GM18508 (cell line): ENCODE results near the gene OR2A7.
"Not testable (repeated sequence)": the region's sequence is repeated elsewhere in the genome, so short reads cannot be mapped to it uniquely, and the experiment has no call there.

Experiments
- ATAC-seq: cut with Tn5 transposase; IDR thresholded peaks from one replicate; pipeline ENCODE4 v1.9.1; 2021; ENCODE audit warnings: moderate number of reproducible peaks; ENCODE audit not compliant: insufficient read depth, unreplicated experiment

Gene OR2A7, protein sequence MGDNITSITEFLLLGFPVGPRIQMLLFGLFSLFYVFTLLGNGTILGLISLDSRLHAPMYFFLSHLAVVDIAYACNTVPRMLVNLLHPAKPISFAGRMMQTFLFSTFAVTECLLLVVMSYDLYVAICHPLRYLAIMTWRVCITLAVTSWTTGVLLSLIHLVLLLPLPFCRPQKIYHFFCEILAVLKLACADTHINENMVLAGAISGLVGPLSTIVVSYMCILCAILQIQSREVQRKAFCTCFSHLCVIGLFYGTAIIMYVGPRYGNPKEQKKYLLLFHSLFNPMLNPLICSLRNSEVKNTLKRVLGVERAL

DNA sequence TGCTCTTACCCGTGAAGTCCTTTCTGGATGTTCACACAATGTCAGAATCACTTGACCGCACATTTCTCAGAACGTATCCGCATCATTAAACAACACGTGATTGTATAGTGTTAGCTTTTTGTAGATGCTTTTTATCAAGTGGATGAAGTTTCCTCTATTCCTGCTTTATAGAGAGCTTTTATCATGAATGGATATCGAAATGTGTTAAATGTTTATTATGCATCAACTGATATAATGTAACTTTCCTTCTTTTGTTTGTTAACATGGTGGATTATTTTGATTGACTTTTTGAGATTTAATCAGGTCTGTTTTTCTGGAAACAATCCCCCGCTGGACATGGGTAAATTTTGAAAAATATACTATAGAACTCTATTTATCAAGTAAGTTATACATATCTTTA is at the start of gene OR2A7:
OR2A7 (minus strand) TSS at position 101 of the 400 bp plus-strand sequence. CDS start 5,164 bp downstream, outside the sequence.
- not testable (repeated sequence) for ATAC-seq

DNA sequence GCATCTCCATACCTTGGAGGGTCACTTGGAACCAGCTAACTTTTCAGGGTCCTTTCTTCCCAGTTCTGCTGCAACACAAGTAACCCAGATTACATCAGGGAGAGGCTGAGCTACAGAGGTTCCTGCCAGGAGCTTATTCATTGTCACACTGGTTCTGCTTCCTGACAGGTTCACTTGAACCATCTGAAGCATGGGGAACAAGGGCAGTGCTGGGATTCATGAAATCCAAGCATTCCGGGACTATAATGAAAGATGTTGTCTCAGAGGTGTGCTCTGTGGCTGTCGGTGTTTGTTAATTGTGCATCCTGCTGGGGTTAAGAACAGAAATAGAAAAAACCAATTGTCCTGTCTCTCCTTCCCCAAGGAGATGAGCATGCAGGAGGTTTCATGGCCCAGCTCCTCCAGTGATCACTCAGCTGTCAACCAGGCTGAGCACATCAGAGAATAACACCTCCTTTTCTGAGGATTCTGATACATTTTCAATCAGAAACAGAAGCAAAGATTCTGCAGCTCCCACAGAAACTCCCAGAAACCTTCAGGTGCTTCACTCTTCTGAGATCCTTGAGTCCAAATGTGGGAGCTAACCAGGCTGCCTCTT is 47.4 kb upstream of the OR2A7 start, which contains the start of gene OR2A1:
OR2A1 (plus strand) TSS at position 548 of the 598 bp plus-strand sequence. CDS start 5,706 bp downstream, outside the sequence.
- ATAC-seq: not testable (repeated sequence)

DNA sequence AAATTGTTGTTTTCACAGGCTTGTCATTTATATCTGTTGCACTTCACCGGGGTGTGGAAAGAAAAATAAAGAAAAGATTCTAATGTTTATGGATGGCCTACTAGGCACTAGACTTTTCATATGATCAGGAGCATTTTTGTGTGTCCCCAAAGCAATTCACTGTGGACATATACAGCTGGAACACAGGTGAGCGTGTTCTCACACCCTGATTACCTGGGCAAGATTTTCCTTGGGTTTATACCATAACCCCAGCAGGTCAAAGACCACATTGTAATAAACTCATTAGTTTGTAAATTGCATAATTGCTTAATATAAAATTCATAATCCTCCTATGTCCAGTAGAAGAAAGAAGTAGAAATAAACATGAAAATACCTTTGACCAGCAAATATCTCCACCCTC is 46.6 kb upstream of the OR2A7 start:
- ATAC-seq: not testable (repeated sequence)

DNA sequence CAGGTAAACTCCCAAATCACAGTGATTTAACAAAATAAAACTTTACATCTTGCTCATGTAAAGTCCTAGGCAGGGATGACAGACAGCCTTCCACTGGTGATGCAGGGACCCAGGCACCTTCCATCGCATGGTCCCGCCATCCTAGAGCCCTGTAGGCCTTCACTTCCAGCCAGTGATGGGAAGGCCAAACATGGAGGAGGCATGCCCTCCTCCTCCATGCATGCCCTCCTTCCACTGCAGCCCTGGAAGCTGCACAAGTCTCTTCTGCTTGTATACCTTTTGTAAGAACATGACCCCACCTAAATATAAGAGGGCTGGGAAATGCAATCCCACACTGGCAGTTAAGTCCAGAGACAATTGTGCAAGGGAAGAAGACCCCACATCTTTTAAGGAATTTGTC is 45.1 kb upstream of the OR2A7 start:
- ATAC-seq: not testable (repeated sequence)

DNA sequence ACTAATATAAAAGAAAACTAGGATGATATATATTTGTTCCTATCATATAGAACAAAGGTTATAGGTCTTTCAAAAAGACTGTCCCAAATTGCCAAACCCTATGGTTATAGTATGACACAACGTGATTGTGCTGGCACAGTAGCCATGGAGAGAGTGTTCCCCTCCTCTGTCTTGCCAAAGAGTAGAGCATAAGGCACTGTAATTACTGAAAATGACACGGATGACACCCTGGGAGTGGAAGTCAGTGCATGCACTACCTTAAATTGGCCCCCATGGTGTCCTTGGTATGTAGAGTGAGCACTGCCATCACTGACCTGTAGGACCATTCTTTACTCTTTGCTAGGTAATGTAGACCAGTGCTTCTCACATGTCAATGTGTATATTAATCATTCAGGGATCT is 40.6 kb upstream of the OR2A7 start:
- not testable (repeated sequence) for ATAC-seq

DNA sequence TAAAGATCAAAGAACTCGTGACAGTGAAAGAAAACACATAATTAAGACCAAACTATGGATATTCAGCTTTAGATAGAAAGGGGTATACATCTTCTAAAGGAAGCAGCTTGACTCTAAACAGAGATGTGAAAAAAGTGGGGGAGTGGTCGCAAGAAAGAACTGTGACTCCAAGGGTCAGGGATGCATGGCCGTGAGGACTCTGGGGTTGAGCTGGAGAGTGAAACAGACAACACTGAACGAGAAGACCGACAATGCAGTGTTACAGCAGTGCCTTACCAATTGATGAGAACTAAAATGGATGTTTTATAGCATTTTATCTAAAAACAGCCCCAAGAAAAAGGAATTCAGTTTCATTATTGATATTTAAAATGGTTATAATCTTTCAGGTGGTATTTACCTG is 39.0 kb upstream of the OR2A7 start:
- not testable (repeated sequence) for ATAC-seq

DNA sequence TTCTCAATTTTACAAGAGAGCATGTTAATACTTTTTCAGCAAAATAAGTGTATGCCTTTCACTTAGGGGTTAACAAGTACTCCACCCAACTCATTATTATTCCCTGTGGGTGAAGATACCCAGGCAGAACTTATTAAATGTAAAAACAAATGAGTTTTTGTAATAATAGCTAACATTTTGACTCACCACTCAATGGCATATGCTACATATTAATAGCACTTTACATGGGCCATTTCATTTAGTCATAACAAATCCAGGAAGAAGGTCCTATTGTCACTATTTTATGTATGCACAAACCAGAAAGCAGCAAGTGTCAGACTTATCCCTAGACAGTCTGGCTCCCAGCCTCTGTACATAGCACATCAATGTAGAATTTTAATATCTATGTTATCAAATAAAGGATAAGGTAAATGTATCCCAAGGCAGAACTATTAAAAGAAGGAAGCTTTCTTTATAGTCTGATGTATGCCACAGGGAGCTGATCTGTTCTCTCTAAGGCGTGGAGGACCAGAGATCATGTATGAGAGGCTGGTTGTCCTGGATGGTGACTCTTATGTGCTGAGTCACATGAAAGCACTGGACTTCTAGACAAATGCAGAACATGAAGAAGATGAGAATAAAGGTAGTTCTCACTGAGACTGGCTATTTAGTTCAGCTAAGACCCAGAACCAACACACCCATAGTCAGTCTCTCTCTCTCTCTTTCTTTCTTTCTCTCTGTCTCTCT is 38.1 kb upstream of the OR2A7 start:
- not testable (repeated sequence) for ATAC-seq

DNA sequence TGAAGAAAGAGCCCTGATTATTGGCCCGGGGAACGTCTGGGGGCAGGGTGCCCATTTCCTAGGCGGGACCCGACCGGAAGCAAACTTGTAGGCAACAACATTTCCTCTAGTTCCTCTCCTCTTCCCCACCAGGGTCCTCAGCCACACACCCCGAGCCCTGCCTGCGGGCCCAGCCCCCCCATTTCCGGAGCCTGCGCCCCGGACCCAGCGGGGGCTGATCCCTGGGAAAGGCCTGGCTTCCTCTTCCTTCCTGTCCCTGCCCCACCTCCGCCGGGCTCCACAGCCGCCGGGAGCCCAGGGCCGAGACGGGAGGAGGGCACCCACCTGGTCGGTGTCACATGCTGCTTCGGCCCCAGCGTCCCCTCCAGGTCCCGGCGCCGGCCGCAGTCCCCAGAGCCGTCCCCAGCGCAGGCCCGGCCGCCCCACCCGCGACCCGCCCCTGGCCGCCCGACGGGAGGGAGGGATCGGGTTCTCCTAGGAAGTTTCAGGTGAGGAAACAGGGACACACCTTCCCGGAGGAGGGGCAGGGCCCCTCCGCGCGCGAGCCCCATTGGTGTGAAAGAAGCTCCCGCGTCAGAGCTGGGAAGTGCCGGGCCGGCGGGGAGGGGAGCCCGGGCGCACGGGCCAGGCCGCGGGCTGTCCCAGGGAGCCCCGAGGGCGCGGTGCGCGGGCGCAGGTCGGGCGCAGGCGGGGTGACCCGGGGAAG is 29.4 kb upstream of the OR2A7 start:
- peak; percentile 45 for ATAC-seq

DNA sequence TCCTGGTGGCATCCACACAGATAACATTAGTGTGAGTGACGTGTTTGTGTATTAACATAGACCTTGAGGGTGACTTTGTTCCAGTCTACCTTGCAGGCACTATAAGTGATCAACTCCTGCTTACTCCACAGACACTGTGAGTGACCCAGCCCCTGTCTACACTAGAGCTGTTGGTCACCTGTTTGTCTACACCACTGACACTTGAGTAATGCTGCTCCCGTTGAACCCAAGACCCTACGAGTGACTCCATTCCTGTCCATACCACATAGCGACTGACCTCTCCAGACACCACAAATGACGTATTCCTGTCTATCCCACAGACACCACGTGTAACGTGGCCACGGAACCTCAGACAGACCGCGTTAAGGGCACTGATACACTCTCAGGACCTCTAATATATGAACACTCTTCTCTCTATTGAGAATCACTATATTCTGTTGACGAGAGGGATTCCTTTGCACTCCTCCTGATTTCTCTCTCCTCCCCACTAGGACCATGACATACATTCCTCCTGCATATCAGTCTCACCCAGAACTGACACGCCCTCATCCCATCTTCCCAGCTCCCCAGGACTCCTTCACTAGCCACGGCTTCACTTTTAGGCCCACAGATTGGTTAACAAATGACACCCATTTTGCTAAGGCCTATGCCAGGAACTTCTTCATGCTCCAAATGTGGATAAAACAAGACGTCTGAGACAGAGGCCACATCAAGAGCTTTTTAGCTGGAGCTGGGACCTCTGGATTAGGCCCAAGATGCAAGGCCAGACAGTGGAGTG is 28.0 kb upstream of the OR2A7 start:
- ATAC-seq: not testable (repeated sequence)

DNA sequence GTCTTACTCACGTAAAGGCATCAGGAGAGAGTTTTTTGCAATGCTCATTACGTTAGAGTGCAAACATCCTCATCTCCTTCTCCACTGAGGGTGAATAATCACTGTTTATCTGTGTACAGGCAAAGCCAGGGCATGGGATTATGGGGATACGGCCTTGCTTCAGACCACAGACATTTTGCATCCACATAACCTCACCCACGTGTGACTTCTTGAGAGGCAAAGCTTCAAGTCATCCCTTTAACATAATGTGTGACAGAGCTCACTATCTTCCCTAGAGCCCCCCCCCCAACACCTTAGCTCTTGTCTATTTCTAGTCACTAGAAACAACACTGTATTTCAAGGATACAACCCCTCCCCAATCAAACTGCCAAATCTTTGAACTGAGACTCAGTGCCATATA is 27.0 kb upstream of the OR2A7 start:
- not testable (repeated sequence) for ATAC-seq

DNA sequence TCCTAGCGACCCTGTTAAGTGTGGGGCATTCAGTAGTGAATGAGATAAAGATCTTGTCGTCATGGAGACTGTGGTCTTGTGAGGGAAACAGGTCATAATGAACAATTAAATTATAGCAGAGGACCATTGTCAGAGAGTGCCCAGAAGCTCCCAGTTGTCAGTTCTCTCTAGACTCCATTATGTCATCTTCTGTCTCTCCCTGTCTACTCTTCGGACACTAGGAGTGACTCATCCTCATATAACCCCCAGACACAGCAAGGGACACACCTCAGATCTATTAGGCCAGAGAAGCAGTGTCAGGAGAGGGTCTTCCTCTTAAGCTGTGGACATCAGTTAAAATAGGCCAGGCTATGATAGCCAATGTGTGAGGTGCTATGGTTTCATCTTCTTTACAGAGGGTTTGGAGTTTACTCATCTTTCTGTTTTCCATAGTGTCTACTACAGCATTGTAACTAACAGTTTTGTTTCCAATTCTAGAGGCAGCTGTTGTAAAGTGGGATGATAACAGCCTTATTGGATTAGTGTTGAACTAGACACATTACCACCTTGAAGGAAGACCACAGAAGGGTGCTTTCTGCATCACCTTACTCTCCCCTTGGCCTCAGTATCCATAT is 22.7 kb upstream of the OR2A7 start:
- ATAC-seq: not testable (repeated sequence)

DNA sequence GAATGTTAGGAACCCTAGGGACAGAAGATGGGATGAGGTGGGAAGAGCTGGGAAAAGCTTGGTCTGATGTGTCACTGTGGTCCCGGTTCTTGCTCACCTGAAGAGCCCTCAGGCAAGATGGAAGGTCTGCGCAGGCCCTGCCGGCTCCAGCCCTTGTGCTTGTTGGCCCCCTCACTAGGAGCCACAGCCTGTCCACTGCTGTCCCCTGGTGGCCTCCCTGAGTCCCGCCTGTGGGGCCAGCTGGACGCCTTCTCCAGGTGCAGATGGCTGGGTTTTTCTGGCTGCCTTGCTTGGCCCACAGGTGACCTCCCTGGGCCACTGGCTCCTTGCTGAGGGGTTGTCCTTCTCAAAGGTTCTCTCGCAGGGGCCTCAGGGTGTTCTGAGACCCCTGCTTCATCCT is 19.1 kb upstream of the OR2A7 start:
- ATAC-seq: not testable (repeated sequence)

DNA sequence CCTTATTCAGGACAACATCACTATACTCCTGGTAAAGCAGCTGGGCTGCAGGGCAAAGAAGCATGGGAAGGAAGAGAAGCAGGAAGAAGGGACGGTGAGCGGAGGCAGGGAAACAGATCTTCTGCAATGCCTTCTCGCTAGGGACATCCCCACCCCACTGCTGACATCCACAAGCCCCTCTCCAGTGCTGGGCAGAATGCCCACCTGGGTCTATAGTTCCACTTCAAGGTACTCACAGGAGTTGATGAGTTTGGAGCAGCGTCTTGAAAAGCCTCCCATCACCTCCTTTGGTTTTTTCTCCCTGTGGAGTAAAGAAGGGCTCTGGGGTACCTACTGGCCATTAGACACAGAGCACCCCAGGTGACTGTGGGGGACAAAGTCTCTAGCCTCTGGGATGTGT is 17.9 kb upstream of the OR2A7 start:
- ATAC-seq: not testable (repeated sequence)

DNA sequence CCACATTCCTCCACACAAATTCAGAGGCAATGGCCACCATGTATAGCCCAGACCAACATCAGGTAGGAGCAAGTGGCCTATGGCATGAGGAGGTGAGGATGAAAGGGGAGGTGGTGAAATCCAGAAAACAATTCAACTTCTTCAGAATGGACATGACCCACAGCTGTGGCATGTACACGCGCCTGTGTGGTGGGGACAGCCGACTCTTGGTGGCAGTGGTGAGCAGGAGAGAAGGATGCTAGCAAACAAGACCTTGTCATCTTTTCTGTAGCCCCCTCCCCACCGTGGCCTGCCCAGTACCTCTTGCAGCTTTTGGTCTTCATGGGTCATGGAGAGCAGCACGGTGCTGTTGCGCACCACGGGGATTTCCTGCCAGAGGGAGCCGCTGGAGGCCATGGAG is 17.4 kb upstream of the OR2A7 start:
- not testable (repeated sequence) for ATAC-seq

DNA sequence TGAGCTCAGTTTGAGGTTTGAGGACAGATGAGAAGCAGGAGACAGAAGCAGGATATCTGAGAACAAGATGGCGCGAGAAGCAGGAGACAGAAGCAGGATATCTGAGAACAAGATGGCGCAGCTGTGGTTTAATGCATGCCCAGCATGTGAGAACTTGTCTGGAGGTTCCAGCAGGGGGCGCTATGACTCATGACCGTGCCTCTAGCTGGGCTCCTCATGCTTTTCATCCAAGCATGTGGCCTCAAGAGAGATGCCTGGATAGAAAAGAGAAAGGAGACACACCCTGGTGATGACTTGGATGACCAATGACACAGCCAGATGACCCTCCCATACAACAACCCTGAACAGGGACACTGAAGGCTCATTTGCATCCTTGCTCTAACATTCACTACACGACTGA is 15.4 kb upstream of the OR2A7 start:
- ATAC-seq: not testable (repeated sequence)

DNA sequence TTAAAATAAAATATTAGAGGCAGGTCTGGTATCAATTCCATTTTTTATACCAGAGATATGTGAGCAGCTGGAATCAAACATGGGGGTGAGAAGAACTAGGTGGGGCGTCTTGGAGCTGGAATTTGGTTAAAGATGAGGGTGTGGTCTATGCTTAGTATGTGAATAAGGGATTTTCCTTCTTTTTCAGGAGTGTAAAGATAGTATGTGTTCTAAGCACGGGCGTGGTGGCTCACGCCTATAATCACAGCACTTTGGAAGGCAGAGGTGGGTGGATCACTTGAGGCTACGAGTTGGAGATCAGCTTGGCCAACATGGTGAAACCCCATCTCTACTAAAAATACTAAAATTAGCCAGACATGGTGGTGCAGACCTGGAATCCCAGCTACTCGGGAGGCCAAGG is 10.7 kb upstream of the OR2A7 start:
- not testable (repeated sequence) for ATAC-seq

DNA sequence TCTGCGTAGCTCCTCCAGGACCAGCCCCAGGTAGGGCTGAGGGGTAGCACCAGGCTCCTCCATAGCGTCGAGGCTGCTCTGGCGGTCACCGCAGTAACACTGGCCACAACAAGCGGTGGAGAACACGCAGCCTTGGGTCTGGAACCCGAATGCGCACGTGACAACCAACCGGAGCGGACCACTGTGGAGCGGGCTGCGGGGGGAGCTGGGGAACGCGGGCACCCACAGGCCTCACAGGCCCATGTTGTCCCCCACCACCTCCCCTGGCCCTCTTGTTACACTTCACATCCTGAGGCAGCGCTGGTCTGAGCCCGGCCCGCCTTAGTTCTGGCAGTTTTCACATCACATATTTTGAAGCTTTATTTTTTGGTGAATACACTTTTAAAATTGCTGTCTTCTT is 4.6 kb upstream of the OR2A7 start, which contains the start of gene CTAGE8:
CTAGE8 (minus strand) TSS at position 101 of the 400 bp plus-strand sequence; CDS start at position 63, 38 bp downstream.
- not testable (repeated sequence) for ATAC-seq

DNA sequence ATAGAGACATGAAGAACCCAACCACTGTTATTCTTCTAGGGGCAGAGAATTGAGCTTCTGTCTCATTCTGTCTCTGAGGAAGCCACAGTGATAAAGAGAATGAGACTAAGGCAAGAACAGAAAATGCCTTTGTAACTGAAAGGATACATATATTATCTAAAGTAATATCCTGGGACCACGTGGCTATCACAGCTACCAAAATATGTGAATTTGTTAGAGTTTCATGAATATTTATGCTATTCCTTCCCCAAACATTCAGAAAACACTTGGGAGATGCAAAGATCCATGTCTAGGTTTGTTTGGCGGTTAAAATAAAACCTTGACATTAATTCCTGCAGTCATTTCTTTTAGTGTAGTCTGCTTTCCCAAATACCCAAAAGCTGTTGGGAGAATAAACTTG is 2.5 kb downstream of the OR2A7 start:
- ATAC-seq: not testable (repeated sequence)

DNA sequence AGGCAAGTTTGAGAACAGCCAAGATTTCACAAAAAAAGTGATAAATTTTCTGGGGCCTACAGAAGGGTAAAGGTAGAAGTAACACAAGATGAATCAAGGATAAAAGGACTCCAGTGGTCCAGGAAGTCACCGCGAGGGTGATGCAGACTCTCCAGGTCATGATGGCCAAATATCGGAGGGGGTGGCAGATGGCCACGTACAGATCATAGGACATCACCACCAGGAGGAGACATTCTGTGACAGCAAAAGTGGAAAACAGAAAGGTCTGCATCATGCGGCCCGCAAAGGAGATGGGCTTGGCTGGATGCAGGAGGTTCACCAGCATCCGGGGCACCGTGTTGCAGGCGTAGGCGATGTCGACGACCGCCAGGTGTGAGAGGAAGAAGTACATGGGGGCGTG is 5.5 kb downstream of the OR2A7 start:
- not testable (repeated sequence) for ATAC-seq
